GM12878 (cell line): ENCODE results near the gene MRPS5. TPM values are rescaled to one million over a fixed set of nuclear protein-coding genes. Genes with fewer than 3 reads are reported as not detected.

Experiments used
- BHLHE40 ChIP-seq, 2 experiments: fragments of 450-650 bp in 1 of 2; IDR thresholded peaks; 2 replicates each; pipeline ENCODE4 v1.6.1; 2011 to 2017; ENCODE audit warnings: low read depth in 2 of 2, borderline replicate concordance in 1 of 2, improper control_type of control experiment in 1 of 2, low read length in 1 of 2, mild to moderate bottlenecking in 1 of 2
- BMI1 ChIP-seq: fragments of 450-650 bp; IDR thresholded peaks from 2 replicates; pipeline ENCODE4 v1.6.1; 2016; ENCODE audit warnings: mild to moderate bottlenecking, moderate library complexity, borderline replicate concordance
- ESRRA ChIP-seq: IDR thresholded peaks from 2 replicates; pipeline ENCODE4 v1.6.1; 2012; ENCODE audit warnings: mild to moderate bottlenecking, low read length, improper control_type of control experiment
- FOXM1 ChIP-seq: IDR thresholded peaks from 2 replicates; pipeline ENCODE4 v1.6.1; 2012; ENCODE audit warnings: low read depth, mild to moderate bottlenecking, inconsistent platforms, low read length, moderate library complexity
- HDAC2 ChIP-seq: fragments of 200-600 bp; sonication (generic); IDR thresholded peaks from 2 replicates; pipeline ENCODE4 v1.6.1; 2017
- NFXL1 ChIP-seq: fragments of 450-650 bp; IDR thresholded peaks from 2 replicates; pipeline ENCODE4 v1.6.1; 2017; ENCODE audit warnings: antibody characterized with exemption, mild to moderate bottlenecking, borderline replicate concordance
- NR2F1 ChIP-seq: fragments of 450-650 bp; conservative IDR thresholded peaks from 2 replicates; pipeline ENCODE4 v1.6.1; 2017; ENCODE audit warnings: mild to moderate bottlenecking
- polyA plus RNA-seq, 11 experiments: library from polyadenylated mRNA; depleted of rRNA in 4 of 11; unstranded in 6 of 11; stranded (reverse) in 5 of 11; fragments of >200 nt; fragmentation: Nextera tagmentation in 4 of 11; fragmentation: Illumina TruSeq in 1 of 11; extraction: Ambion mirVana in 4 of 11; extraction: Trizol in 1 of 11; gene quantifications; 1 replicate in 1 of 11; 2 replicates in 10 of 11; pipeline versions ENCODE4 v1.2.1 to v1.2.3, GENCODE V29; 2011 to 2016; ENCODE audit warnings: inconsistent platforms in 2 of 11, missing spikeins in 2 of 11, low read depth in 1 of 11
- total RNA-seq, 4 experiments: library from RNA; depleted of rRNA in 3 of 4; stranded (reverse); fragments of >200 nt in 3 of 4; fragmentation: Illumina TruSeq in 1 of 4; extraction: Trizol in 1 of 4; gene quantifications; 2 replicates each; pipeline versions ENCODE4 v1.2.1 to v1.2.3, GENCODE V29; 2013 to 2021
- TF ChIP-seq, protein P1 (sequence below): fragments of 450-650 bp; formaldehyde crosslinking; IDR thresholded peaks from 2 replicates; pipeline ENCODE4 v1.4.0; 2020; ENCODE audit warnings: mild to moderate bottlenecking, moderate library complexity
- TF ChIP-seq, protein P2 (sequence below): IDR thresholded peaks from 2 replicates; pipeline ENCODE4 v1.6.1; 2011; ENCODE audit warnings: mild to moderate bottlenecking, low read depth, low read length, moderate library complexity; ENCODE audit not compliant: insufficient replicate concordance
- TF ChIP-seq, protein P3 (sequence below): fragments of 150-350 bp; IDR thresholded peaks from 2 replicates; pipeline ENCODE4 v1.6.1; 2014; ENCODE audit warnings: mild to moderate bottlenecking, low read depth, low read length
- TF ChIP-seq, protein P4 (sequence below): fragments of 450-650 bp; IDR thresholded peaks from 2 replicates; pipeline ENCODE4 v1.6.1; 2016; ENCODE audit warnings: mild to moderate bottlenecking
- TF ChIP-seq, protein P5 (sequence below): fragments of 450-650 bp; IDR thresholded peaks from 2 replicates; pipeline ENCODE4 v1.6.1; 2018; ENCODE audit warnings: mild to moderate bottlenecking, low read depth, moderate library complexity; ENCODE audit not compliant: partially characterized antibody

Gene MRPS5
- total and polyA plus RNA-seq, 10 of the 15 experiments (the other 5 are each of a cell fraction or from before 2014, with no cell fraction given): 54.8 to 93.0 (median 76.3) TPM

DNA sequence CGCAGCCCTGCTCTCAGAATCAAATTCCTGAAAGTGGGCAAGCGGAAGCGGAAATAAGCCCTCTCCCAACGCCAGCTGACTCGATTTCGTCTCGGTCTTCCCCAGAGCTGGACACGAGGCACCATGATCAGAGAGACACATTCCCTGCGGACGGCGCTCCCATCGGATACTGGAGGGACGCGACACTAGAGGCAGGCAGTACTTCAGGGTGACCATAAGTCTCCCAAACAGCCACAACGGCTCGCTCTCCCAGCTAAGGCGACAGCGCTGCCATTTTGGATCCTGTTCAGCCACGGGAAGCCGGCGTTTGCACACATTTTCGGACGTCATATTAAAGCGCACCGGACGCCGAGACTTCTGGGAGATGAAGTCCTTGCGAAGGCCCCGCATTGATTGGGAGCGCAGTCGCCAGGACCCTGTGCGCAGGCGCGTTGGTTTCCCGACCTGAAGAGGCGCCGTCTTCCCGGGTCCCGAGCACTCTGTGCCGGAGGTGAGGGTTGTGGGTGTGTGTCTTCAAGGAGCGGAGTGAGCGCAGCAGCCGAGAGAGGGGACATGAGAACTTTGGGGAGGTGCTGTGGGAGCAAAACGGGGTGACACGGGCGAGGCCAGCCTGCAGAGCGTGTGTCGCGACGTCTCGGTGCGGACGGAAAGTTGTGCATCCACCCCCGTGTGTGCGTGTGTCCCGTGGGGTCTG, 43.9 kb upstream of the MRPS5 start, which contains the start of gene ZNF2 (continued):
- TF ChIP-seq, protein P1, sequence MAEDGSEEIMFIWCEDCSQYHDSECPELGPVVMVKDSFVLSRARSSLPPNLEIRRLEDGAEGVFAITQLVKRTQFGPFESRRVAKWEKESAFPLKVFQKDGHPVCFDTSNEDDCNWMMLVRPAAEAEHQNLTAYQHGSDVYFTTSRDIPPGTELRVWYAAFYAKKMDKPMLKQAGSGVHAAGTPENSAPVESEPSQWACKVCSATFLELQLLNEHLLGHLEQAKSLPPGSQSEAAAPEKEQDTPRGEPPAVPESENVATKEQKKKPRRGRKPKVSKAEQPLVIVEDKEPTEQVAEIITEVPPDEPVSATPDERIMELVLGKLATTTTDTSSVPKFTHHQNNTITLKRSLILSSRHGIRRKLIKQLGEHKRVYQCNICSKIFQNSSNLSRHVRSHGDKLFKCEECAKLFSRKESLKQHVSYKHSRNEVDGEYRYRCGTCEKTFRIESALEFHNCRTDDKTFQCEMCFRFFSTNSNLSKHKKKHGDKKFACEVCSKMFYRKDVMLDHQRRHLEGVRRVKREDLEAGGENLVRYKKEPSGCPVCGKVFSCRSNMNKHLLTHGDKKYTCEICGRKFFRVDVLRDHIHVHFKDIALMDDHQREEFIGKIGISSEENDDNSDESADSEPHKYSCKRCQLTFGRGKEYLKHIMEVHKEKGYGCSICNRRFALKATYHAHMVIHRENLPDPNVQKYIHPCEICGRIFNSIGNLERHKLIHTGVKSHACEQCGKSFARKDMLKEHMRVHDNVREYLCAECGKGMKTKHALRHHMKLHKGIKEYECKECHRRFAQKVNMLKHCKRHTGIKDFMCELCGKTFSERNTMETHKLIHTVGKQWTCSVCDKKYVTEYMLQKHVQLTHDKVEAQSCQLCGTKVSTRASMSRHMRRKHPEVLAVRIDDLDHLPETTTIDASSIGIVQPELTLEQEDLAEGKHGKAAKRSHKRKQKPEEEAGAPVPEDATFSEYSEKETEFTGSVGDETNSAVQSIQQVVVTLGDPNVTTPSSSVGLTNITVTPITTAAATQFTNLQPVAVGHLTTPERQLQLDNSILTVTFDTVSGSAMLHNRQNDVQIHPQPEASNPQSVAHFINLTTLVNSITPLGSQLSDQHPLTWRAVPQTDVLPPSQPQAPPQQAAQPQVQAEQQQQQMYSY: no peak
- TF ChIP-seq, protein P2, sequence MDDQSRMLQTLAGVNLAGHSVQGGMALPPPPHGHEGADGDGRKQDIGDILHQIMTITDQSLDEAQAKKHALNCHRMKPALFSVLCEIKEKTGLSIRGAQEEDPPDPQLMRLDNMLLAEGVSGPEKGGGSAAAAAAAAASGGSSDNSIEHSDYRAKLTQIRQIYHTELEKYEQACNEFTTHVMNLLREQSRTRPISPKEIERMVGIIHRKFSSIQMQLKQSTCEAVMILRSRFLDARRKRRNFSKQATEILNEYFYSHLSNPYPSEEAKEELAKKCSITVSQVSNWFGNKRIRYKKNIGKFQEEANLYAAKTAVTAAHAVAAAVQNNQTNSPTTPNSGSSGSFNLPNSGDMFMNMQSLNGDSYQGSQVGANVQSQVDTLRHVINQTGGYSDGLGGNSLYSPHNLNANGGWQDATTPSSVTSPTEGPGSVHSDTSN: no peak
- no peak for TF ChIP-seq NR2F1
- TF ChIP-seq, protein P3, sequence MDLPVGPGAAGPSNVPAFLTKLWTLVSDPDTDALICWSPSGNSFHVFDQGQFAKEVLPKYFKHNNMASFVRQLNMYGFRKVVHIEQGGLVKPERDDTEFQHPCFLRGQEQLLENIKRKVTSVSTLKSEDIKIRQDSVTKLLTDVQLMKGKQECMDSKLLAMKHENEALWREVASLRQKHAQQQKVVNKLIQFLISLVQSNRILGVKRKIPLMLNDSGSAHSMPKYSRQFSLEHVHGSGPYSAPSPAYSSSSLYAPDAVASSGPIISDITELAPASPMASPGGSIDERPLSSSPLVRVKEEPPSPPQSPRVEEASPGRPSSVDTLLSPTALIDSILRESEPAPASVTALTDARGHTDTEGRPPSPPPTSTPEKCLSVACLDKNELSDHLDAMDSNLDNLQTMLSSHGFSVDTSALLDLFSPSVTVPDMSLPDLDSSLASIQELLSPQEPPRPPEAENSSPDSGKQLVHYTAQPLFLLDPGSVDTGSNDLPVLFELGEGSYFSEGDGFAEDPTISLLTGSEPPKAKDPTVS: no peak
- TF ChIP-seq HDAC2: no peak
- no peak for TF ChIP-seq BMI1
- TF ChIP-seq, protein P4, sequence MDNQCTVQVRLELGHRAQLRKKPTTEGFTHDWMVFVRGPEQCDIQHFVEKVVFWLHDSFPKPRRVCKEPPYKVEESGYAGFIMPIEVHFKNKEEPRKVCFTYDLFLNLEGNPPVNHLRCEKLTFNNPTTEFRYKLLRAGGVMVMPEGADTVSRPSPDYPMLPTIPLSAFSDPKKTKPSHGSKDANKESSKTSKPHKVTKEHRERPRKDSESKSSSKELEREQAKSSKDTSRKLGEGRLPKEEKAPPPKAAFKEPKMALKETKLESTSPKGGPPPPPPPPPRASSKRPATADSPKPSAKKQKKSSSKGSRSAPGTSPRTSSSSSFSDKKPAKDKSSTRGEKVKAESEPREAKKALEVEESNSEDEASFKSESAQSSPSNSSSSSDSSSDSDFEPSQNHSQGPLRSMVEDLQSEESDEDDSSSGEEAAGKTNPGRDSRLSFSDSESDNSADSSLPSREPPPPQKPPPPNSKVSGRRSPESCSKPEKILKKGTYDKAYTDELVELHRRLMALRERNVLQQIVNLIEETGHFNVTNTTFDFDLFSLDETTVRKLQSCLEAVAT: peak; percentile 82
- TF ChIP-seq, protein P5, sequence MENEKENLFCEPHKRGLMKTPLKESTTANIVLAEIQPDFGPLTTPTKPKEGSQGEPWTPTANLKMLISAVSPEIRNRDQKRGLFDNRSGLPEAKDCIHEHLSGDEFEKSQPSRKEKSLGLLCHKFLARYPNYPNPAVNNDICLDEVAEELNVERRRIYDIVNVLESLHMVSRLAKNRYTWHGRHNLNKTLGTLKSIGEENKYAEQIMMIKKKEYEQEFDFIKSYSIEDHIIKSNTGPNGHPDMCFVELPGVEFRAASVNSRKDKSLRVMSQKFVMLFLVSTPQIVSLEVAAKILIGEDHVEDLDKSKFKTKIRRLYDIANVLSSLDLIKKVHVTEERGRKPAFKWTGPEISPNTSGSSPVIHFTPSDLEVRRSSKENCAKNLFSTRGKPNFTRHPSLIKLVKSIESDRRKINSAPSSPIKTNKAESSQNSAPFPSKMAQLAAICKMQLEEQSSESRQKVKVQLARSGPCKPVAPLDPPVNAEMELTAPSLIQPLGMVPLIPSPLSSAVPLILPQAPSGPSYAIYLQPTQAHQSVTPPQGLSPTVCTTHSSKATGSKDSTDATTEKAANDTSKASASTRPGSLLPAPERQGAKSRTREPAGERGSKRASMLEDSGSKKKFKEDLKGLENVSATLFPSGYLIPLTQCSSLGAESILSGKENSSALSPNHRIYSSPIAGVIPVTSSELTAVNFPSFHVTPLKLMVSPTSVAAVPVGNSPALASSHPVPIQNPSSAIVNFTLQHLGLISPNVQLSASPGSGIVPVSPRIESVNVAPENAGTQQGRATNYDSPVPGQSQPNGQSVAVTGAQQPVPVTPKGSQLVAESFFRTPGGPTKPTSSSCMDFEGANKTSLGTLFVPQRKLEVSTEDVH: no peak
- TF ChIP-seq ESRRA: peak; percentile 36; the same call in 1 of the 2 replicates
- TF ChIP-seq FOXM1: no peak
- TF ChIP-seq NFXL1: no peak
- TF ChIP-seq BHLHE40 (IDR thresholded peaks at IDR 0.05; ENCODE audit: borderline replicate concordance in 1 of 2, low read depth in 2 of 2, low read length in 1 of 2): peak; percentile 14 to 66; a peak in 2 of 4 replicates
